Dermis blood vessel endothelial cell (primary cell): Measurements from ENCODE around the gene EPB41L2. TPM values are rescaled to one million over a fixed set of nuclear protein-coding genes. Genes with fewer than 3 reads are reported as not detected.
"Not testable (repeated sequence)": the region's sequence is repeated elsewhere in the genome, so short reads cannot be mapped to it uniquely, and the experiment has no call there.

Source experiments
- DNase-seq: peaks from one replicate; pipeline ENCODE4 v3.0.0; 2010
- total RNA-seq: library from RNA; depleted of rRNA; stranded (reverse); fragments of >200 nt; gene quantifications from 2 replicates; pipeline ENCODE4 v1.2.3, GENCODE V29; 2014

Gene EPB41L2
- total RNA-seq, 1 donor from 2014 or later, result 94.4 TPM

- DNase-seq, result no peak
Observed at GRCh38 chr6:130971504-130971903, 91.5 kb downstream of the EPB41L2 start.

DNA sequence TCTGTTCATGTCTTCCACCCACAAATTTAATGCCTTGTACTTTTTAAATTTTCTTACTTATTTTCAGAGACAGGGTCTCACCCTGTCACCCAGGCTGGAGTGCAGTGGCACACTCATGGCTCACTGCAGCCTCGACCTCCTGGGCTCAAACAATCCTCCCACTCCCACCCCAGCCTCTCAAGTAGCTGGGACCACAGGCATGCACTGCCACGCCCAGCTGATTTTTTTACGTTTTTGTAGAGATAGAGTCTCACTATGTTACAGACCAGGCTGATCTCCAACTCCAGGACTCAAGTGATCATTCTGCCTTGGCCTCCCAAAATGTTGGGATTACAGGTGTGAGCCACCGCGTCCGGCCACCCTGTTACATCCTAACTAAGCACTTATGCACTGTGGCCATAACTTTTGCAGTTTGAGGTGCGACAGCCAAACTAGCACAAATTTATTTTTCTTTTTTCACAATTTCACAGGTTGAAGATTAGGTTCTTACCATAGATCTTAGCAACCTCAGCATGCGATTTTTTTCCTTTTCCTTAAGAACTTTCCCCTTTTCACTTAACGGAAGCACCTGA lies 92.1 kb downstream of the EPB41L2 start:
- DNase-seq, result no peak

DNA sequence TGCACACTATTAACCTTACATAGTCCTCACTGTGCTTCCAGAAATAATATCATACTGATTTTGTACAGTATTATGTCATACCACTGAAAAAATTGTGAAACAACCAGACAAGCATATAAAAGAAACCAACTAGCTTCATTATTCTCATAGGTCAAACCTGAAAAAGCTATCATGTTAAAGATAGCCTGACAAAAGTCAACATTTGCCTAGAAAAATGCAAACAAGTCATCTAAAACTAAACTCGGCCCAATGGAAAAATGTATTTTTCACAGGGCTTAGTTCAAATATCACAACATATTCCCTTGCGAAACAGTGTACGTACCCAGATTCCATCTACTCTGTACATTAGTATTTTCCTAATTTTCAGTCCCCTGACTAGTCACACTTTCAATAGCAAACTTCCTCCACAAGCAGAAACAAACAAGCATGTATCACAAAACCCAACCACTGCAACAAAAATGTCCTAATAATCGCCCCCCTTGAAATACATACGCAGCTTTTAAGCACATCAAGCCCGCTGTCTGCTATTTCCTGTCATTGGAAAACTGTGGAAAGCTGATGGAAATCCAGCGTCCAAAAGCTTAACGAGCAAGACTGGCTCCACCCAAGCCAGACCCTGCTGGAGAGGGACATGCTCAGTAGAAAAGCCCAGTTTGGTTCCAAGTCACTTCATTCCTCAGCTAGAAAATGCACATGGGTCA lies 93.1 kb downstream of the EPB41L2 start:
- DNase-seq, result peak; percentile 44

GRCh38 chr6:130969166-130969565 lies 93.9 kb downstream of the EPB41L2 start:
- no peak for DNase-seq

DNA sequence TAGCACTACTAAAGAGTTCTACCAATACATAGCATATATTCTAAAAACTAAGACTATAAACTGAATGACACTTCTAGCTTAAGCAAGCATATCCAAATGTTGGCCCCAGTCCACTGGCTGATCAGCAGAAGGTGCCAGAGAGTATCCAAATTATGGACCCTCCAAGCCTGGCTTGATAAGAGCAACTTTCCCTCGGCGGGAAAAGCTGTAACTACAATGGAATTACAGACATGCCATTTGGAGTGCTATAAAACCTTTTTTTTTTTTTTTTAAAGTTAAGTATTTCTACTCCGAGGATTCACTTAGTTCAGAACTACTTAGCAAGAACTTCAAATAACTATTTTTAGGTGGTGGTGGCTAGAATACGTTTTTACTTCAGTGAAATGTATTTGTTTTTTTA lies 94.6 kb downstream of the EPB41L2 start:
- no peak for DNase-seq

DNA sequence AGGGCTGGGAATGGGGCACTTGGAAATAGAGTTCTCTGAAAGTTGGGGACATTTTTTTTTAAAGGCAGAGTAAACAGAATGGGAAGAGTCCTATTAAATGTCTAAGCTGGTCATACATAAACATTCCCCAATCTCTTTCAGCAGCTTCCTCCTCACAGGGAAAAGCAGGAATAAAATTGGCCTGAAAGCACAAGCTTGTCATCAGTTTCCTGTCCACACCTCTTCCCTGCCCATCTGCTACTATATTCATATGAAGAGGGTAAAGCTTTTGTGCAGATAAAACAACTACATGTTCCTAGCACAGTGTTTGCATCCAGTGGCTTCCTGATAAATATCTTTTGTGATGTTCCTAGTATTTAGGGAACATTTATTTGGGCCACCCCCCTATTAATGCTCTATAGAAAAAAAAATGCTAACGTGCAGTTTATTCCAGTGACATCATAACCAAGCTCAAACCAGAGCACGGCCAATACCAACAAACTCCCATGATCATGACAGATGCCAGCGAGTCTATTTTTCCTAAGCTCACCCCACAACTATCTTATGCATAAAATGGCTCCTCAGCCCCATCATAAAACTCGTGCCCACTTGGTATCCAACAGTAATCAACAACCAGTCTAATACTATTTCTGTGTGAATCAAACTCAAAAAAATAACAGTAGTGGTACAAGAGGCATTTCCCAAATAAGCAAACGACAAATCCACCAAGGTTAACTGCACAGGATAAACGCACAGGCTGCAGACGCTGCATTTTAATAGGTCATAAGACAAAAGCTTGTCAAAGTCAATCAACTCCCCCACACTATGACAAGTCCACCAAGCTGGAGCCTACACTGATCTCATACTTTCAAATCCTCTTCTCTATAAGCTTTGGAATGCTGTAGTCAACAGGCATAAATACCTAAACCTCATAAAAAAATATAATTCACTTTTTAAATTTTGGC lies 95.3 kb downstream of the EPB41L2 start:
- peak; percentile 61 for DNase-seq

GRCh38 chr6:130966344-130966980 lies 96.6 kb downstream of the EPB41L2 start:
- no peak for DNase-seq

GRCh38 chr6:130965656-130966055 lies 97.4 kb downstream of the EPB41L2 start:
- no peak for DNase-seq

- no peak for DNase-seq
Observed at GRCh38 chr6:130964808-130965604, 98.0 kb downstream of the EPB41L2 start.

GRCh38 chr6:130964289-130964688 lies 98.8 kb downstream of the EPB41L2 start:
- DNase-seq, result no peak

- peak; percentile 20 for DNase-seq
Observed at GRCh38 chr6:130962966-130963365, 100.1 kb downstream of the EPB41L2 start.

GRCh38 chr6:130961148-130961547 lies 101.9 kb downstream of the EPB41L2 start:
- DNase-seq, result no peak

- DNase-seq, result no peak
Observed at GRCh38 chr6:130959951-130960350, 103.1 kb downstream of the EPB41L2 start.

- DNase-seq, result no peak
Observed at GRCh38 chr6:130958468-130958867, 104.6 kb downstream of the EPB41L2 start.

DNA sequence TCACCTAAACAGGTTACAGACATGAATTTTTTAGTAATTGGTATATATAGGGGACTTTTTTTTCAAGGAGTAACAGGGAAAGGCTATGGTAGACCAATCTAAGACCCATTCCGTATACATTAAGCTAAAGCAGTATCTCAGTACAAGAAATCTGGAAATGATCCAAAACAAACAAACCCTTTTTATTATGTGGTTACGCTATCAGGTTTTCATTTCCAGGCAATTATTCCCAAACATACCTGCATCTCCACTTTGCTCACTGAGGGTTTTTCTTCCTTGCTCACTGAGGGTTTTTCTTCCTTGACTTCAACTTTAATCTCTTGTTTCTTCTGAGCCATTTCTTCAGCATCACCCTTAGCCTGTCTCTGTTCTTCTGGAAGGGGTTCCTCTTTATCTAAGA lies 107.3 kb downstream of the EPB41L2 start:
- no peak for DNase-seq

- no peak for DNase-seq
Observed at GRCh38 chr6:130949553-130949952, 113.5 kb downstream of the EPB41L2 start.

DNA sequence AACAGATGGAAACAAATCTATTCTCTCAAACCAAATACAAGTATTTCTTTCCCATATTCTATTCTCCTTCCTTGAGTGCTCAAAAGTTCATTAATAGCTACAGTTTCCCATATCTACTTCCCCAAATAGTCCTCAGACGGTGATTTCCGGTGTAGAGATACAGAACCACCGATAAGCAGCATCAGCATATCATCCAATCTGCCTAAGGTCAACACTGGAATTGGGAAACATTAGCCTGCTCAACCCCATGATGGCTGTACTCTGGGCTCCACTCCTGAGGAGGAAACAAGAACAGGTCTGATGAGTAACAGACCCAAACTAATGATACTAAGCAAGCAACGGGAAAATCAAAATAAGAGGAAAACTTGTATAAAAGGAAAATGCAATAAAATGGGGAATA lies 115.6 kb downstream of the EPB41L2 start:
- no peak for DNase-seq

DNA sequence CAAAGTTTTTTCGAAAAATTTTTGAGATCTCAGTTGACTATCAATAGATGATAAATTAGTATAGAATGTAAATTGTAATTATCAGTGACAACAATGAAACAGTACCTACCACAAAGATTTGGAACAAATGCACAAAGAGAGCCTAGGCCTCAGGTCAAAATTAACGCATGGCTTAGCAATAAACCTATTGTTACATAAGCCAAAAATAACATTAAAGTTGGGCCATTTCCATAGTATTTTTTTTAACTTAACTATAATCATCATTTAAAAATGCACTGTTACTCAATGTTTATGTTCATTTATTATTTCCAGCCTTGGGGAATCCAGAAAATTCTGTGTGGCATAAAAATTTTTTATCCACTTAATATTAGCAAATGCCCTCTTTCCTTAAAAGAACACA lies 117.0 kb downstream of the EPB41L2 start:
- peak; percentile 71 for DNase-seq

GRCh38 chr6:130945401-130945919 lies 117.6 kb downstream of the EPB41L2 start:
- DNase-seq, result peak; percentile 86

DNA sequence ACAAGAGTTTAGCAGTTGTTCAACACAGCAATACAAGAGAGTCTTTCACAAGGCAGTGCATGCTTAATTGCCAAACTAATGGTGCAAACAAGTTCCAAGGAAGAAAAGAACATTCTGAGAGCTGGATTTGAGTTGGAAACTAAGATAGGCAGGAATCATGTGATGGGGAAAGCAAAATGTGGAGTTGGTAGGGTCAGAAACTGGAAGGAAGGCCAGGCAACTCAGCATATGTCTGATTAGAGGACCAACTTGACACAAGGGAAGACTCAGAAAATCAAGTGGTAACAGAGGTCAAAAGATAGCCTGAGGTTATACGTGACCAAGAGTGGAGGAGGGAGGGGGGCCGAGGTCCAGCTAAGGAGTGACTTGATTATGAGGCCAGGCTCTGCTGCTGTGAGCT lies 118.6 kb downstream of the EPB41L2 start:
- DNase-seq, result no peak

GRCh38 chr6:130943738-130944137 lies 119.3 kb downstream of the EPB41L2 start:
- no peak for DNase-seq

- not testable (repeated sequence) for DNase-seq
Observed at GRCh38 chr6:130942752-130943151, 120.3 kb downstream of the EPB41L2 start.
